Skeletal muscle tissue (tissue), 4 donors: ENCODE results near the gene RERE. TPM values are rescaled to one million over a fixed set of nuclear protein-coding genes. Genes with fewer than 3 reads are reported as not detected.

Experiments
- H3K27ac ChIP-seq: one replicate; pipeline ENCODE4 v1.7.0; 2013; ENCODE audit warnings: mild to moderate bottlenecking, low read depth, low read length, inconsistent platforms
- H3K27me3 ChIP-seq, 3 donors: one replicate each; pipeline ENCODE4 v1.7.0; 2013; ENCODE audit warnings: low read length in 3 of 3; ENCODE audit not compliant: control insufficient read depth in 3 of 3, insufficient read depth in 3 of 3
- H3K36me3 ChIP-seq, 3 donors: one replicate each; pipeline ENCODE4 v1.7.0; 2013; ENCODE audit warnings: low read length in 3 of 3; ENCODE audit not compliant: control insufficient read depth in 3 of 3, insufficient read depth in 3 of 3
- H3K4me1 ChIP-seq, 3 donors: one replicate each; pipeline ENCODE4 v1.7.0; 2013; ENCODE audit warnings: low read length in 3 of 3, mild to moderate bottlenecking in 3 of 3; ENCODE audit not compliant: control insufficient read depth in 3 of 3, insufficient read depth in 3 of 3
- H3K4me3 ChIP-seq, 3 donors: one replicate each; pipeline ENCODE4 v1.7.0; 2013; ENCODE audit warnings: low read length in 3 of 3
- H3K9ac ChIP-seq, 3 donors: one replicate each; pipeline ENCODE4 v1.7.0; 2013; ENCODE audit warnings: low read length in 3 of 3, mild to moderate bottlenecking in 3 of 3, moderate library complexity in 2 of 3, low read depth in 1 of 3
- H3K9me3 ChIP-seq, 3 donors: one replicate each; pipeline ENCODE4 v1.7.0; 2013; ENCODE audit warnings: low read length in 3 of 3; ENCODE audit not compliant: control insufficient read depth in 3 of 3
- total RNA-seq: library from RNA; depleted of rRNA; stranded (reverse); fragments of >200 nt; gene quantifications from one replicate; pipeline ENCODE4 v1.2.3, GENCODE V29; 2014
- donor health status: Osteomylitis.

Gene RERE
- total RNA-seq, 1 donor from 2014 or later: 212 TPM

DNA sequence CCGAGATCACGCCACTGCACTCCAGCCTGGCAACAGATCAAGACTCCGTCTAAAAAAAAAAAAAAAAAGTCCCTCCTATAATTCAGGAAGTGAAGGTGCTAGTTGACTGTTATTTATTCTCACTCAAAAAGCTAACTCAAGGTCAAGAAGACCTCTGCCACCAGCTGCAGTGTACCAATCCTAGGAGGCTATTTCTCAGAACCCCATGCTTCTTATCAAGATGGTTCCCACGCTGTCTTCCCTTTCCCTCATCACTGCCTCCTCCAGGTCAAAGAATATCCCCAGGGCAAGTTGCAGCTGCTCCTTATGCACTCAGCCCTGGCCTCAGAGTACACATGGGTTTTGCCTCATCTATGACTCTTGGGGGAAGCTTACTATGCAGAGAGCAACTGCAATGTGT lies 53.6 kb downstream of the RERE start:
- Histone ChIP-seq H3K9ac (no peak overlapping the region), H3K4me3 (no peak overlapping the region), H3K4me1 (peaks cover 6 to 8% (median 7%) of the 10 kb centered on the region in 3 donors), H3K9me3 (no peaks in the 10 kb centered on the region), H3K27ac (no peak overlapping the region), H3K36me3 (no peaks in the 10 kb centered on the region), H3K27me3 (no peaks in the 10 kb centered on the region)

DNA sequence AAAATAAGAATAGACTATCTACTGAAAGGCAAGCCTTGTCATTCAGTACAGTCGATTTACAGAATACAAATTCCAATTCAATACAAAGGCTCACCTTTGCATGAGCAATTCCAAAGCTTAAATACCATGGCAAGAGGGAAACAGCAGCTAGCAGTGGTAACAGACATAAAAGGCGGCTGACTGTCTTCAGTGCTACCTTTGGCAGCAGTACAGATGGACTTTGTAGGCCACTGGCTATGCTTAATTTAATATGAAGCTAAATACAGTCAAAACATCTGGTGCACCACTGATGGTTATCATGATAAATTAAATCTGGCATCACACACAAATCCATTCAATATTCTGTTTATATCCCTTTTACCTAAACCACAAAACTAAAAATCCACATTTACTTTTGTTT lies 62.4 kb downstream of the RERE start:
- Histone ChIP-seq H3K9ac (no peak overlapping the region), H3K27me3 (no peaks in the 10 kb centered on the region), H3K4me3 (no peak overlapping the region), H3K4me1 (peaks cover 0 to 5% (median 3%) of the 10 kb centered on the region in 3 donors), H3K9me3 (no peaks in the 10 kb centered on the region), H3K36me3 (no peaks in the 10 kb centered on the region), H3K27ac (no peak overlapping the region)

DNA sequence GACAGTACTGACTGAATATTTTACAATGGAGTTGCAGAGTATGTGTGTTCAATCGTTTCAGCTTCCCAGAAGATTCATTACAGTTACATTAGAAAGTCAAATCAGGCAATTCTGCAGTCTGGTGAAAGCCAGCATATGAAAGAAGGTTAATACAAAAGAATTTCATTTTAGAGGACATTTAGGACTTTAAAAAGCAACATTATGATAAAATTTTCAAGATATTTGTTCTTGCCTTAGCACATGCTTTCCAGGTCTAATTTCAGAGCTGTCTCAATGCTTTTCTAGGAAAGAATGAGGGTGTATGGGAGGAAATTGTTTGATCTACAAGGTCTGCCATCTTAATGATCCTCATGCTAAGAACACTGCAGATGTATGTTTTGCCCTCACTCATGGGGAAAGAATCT lies 63.2 kb downstream of the RERE start:
- no peak overlapping the region for H3K4me3 ChIP-seq
- no peaks in the 10 kb centered on the region for H3K27me3 ChIP-seq
- no peaks in the 10 kb centered on the region for H3K36me3 ChIP-seq
- no peak overlapping the region for H3K9ac ChIP-seq
- peaks cover 0 to 5% (median 3%) of the 10 kb centered on the region in 3 donors for H3K4me1 ChIP-seq
- no peak overlapping the region for H3K27ac ChIP-seq
- H3K9me3 ChIP-seq: no peaks in the 10 kb centered on the region

DNA sequence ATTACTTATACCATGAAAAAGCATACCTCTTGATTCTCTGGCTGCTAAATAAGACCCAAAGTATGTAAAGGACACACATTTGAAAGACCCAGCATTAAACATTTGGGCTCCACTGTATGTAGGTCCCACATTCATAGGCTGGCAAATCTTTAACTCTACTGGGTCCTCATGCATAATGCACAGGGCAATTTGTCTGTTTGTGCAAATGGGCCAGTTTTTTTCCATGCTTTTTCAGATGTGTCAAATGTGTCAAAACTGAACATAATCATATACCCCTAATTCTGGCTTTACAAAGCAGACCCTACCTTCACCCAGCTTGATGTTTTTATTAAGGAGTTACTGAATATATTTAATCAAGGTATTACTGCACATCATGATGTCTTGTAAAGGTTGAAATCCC lies 63.7 kb downstream of the RERE start:
- Histone ChIP-seq H3K27me3 (no peaks in the 10 kb centered on the region), H3K27ac (no peak overlapping the region)

DNA sequence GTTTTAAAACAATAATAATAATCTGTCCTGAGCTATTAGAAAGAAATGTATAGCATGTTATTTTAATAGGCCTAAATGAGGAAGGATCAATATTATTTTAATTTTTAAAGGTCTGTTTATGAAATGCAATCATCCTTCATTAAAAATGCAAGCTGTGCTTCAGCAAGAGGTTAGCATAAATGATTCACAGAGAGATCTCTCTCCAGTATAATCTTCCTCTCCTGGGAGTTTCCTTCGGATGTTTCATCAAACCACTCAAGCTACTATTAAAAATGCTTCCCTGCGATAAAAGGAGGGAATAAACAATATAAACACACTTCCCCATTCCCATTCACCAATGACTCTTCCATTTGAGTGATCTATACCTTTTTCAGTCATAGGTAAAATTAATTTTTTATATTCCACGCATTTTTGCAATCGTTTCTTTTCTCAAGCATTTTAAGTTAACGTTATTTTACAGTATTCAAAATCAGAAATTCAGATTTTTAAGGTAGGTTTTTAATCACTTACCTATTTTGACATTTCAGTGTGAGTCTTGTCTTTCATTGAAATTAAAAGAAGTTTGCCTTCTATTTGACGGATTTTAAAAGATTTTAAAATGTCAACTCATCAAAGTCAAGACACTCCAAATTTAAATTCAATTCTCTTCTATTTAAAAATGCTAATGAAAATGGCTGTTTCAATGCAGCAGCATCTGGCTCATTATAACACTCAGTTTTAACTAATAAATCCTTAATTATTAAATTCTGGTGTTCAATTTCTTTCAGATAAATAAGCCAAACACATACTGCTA lies 64.3 kb downstream of the RERE start:
- Histone ChIP-seq H3K36me3 (no peaks in the 10 kb centered on the region), H3K4me1 (peaks cover 0 to 5% (median 3%) of the 10 kb centered on the region in 3 donors), H3K9ac (no peak overlapping the region), H3K27me3 (no peaks in the 10 kb centered on the region), H3K27ac (no peak overlapping the region), H3K4me3 (no peak overlapping the region), H3K9me3 (no peaks in the 10 kb centered on the region)

More for the DNA sequence above, 63.7 kb downstream of the RERE start:
- Histone ChIP-seq H3K9me3 (no peaks in the 10 kb centered on the region), H3K36me3 (no peaks in the 10 kb centered on the region), H3K9ac (no peak overlapping the region), H3K4me1 (peaks cover 0 to 5% (median 3%) of the 10 kb centered on the region in 3 donors), H3K4me3 (no peak overlapping the region)

DNA sequence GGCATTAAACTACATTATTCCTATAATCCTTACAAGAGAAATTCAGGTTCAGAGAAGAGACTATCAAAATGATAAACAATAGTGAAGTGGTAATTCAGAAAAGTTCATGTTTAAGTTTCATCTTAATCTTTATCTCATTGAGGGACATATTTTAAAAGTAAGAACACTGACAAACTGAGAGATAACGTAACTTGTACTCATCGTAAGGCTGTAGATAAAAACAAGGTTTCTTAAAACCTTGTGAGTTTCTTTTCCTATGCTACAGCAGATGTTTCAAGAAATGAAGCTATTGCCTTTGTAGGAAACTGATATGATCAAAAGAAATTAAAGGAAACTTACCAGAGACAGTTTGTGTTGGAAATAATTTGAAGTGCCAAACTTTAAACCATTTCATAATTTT lies 65.0 kb downstream of the RERE start:
- no peak overlapping the region for H3K4me3 ChIP-seq
- no peaks in the 10 kb centered on the region for H3K36me3 ChIP-seq
- no peak overlapping the region for H3K9ac ChIP-seq
- no peak overlapping the region for H3K27ac ChIP-seq
- peaks cover 0 to 5% (median 3%) of the 10 kb centered on the region in 3 donors for H3K4me1 ChIP-seq
- H3K27me3 ChIP-seq: no peaks in the 10 kb centered on the region
- H3K9me3 ChIP-seq: no peaks in the 10 kb centered on the region

DNA sequence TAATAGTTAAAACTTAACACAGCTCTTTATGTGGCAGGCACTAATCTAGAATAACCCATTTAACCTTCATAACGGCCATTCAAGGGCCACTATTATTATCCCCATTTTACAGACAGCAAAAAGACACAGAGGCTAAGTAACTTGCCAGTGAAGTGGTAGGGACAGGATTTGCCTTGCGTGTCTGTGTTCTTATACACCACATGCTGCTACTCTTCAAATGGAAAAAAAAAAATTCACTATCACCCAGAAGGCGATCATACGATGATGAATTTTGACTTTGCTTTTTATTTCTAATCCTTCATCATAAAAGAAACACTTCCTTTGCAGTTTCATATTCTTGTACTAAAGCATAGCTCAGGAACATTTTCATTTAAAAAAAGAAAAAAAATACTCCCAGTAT lies 65.5 kb downstream of the RERE start:
- H3K9me3 ChIP-seq: no peaks in the 10 kb centered on the region
- H3K4me3 ChIP-seq: no peak overlapping the region
- no peak overlapping the region for H3K9ac ChIP-seq
- H3K36me3 ChIP-seq: no peaks in the 10 kb centered on the region
- no peaks in the 10 kb centered on the region for H3K27me3 ChIP-seq
- peaks cover 0 to 5% (median 3%) of the 10 kb centered on the region in 3 donors for H3K4me1 ChIP-seq
- H3K27ac ChIP-seq: no peak overlapping the region

DNA sequence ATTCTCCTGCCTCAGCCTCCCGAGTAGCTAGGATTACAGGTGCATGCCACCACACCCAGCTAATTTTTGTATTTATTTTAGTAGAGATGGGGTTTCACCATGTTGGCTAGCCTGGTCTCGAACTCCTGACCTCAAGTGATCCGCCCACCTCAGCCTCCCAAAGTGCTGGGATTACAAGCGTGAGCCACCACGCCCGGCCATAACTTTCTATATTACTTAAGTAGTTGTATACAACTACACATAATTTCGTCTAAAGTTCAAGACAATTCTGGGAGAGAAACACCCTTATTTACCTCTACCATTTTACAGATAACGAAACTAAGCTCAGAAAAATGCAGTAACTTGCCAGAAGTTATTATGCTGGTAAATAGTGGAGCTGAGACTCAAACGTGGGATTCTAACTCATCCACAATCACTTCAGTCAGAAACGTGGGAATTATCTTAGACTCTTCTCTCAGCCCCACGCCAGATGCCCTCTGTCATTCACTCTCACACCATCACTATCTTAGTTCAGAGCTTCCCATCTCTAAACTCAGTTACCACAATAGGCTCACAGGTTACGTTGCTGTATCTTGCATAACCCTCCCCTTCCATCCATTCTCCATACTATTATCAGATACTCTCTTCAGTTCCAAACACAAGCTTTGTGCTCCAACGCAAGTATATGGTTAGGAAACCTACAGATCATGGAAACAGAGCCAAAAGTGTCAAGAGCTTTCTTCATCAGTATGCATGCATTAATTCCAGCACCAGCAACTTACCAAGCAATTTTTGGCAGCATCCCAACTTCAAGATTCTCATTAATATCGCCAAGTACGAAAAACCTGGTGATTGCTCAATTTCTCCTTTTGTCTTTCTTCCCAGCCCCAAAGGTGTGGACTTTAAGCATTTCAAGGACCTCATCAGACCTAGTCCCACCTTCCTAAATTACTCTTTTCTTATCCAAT lies 69.3 kb downstream of the RERE start:
- Histone ChIP-seq H3K27ac (no peak overlapping the region), H3K9ac (no peak overlapping the region), H3K4me1 (no peaks in the 10 kb centered on the region), H3K9me3 (no peaks in the 10 kb centered on the region), H3K27me3 (no peaks in the 10 kb centered on the region), H3K4me3 (no peak overlapping the region), H3K36me3 (no peaks in the 10 kb centered on the region)

DNA sequence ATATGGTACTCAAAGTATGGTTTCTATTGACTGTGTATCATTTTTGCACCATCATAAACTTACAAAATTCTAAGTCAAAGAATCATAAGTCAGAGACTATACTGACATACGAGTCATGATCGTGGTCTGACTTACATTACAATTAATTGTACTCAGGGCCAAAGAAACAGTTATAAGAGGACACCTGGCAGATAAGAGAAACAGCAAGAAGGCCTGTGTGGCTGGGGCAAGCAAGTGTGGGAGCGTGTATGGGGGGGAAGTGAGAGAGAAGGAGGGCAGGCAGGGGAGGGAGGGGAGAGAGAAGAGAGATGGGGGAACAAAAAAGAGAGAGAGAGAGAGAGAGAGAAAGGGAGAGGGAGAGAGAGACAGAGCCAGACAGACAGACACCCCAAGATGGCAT lies 70.9 kb downstream of the RERE start:
- Histone ChIP-seq H3K4me1 (no peaks in the 10 kb centered on the region), H3K9me3 (no peaks in the 10 kb centered on the region), H3K27ac (no peak overlapping the region), H3K4me3 (no peak overlapping the region), H3K9ac (no peak overlapping the region), H3K27me3 (no peaks in the 10 kb centered on the region), H3K36me3 (no peaks in the 10 kb centered on the region)
